GM21786 (cell line): ENCODE results near the gene LRP6.
"Not testable (repeated sequence)": the region's sequence is repeated elsewhere in the genome, so short reads cannot be mapped to it uniquely, and the experiment has no call there.

ENCODE experiments used
- ATAC-seq: cut with Tn5 transposase; IDR thresholded peaks from one replicate; pipeline ENCODE4 v1.9.1; 2021; ENCODE audit not compliant: unreplicated experiment

LRP6 gene

DNA sequence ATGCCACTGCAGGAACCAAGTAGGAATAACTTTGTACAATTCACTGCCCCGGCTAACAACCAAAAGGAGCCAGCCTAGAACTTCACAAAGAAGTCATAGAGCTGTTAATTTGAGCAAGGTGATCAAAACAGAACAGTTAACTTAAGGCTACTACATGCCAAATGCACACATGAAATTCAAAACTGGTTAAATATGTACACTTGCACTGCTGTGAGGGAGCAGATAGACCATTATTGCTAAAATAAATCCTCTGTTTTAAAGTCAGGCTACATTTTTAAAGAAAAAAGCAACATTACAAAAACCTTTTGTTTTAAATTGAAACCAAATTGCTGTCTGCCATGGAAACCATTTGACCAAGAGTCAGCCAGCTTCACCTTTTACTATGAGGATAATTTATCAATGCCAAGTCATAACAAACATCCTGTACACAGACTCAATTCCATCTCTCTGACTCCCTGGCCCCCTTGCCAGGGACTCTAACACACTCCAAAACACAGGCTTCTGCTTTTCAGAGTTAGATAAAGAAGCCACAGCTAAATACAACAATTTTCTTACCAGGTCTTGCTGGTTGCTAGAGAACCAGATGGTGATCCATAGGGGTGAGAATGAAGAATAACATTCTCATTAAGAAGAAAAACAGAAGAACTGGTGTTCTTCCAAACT lies 84.0 kb downstream of the LRP6 start:
- no peak for ATAC-seq

DNA sequence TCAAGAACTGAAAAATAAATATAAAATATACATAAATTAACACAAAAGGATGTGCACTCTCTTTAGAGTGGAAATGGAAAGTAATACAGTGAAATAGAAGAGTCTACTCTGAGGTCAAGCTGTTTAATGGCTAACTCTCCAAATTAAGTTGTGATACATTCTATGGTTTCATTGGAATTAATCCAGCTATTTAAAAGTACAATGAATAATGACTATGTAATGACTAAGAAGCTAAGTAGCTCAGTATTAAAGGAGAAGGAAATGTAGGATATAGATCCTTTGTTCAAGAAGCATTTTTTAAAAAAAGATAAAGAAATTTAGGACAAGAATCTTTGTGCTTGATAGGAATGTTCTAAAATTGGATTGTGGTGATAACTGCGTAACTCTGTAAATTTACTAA lies 85.3 kb downstream of the LRP6 start:
- ATAC-seq: no peak

DNA sequence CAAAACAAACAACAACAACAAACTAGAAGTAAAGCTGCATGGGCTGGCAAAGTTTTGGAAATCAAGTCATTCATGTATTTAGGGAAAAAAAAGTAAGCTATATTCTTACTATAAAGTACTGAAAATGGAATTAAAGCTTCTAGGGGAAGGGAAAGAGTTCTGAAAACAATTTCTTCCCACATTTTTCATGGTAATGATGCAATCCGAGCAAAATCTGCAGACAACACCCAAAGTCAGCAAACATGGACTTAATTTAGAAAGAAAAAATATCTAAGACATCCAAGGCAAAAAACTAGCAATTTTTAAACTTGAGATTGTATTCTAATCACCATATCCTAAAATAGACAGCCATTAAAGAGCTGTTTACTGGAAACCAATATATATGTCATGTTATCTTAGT lies 86.3 kb downstream of the LRP6 start:
- ATAC-seq: no peak

DNA sequence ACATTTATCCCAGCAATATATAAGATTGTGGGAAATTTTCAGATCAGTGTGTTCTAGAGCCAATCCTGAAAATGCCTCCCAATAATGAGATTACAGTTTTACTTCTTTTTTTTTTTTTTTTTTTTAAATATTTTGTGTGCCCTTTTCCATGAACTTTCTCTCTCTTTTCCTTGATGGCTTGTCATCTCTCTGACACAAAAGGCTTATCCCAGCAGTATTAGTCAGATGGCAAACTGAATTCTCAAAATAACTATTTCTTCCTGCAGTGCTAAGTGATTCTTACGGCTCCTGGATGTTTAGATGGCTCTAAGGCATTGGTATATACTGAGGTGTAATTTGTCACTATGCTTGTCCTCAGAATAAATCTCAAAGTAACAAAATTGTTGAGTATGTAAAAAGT lies 86.7 kb downstream of the LRP6 start:
- ATAC-seq: no peak

DNA sequence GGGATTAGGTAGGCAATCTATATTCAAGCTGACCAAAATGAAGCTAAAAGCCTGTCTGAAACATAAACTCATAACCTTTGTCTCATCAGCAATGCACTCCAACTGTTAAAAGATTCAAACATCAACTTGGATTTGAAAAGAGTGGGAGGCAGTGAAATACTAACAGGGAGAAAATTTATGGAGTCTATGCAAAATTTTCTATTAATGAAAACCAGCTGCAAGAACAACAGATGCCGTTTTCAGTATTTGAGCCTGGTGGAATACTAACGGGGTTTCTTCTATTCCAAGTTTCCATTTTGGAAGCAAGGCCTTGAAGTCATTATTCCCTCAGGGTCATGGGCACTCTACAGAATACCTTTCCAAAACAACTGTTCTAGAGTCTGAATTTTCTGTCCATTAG lies 88.3 kb downstream of the LRP6 start:
- no peak for ATAC-seq

DNA sequence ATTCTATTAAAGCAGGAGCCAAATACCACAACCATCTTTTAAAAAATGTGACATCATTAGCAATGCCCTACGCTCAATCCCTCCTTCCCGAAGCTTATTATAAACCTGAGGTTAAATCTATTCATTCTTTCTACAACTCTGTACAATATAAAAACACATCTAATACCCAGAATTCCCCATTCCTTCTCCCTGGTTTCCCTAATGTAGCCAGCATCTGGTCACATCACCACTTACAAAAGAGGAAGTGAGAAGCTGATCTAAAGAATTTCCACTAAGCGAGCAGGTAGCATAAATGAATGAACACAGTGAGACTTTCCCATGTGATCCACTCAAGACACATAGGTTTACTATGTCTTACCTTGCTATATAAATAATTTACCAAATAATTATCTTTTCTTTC lies 90.4 kb downstream of the LRP6 start:
- ATAC-seq: no peak

DNA sequence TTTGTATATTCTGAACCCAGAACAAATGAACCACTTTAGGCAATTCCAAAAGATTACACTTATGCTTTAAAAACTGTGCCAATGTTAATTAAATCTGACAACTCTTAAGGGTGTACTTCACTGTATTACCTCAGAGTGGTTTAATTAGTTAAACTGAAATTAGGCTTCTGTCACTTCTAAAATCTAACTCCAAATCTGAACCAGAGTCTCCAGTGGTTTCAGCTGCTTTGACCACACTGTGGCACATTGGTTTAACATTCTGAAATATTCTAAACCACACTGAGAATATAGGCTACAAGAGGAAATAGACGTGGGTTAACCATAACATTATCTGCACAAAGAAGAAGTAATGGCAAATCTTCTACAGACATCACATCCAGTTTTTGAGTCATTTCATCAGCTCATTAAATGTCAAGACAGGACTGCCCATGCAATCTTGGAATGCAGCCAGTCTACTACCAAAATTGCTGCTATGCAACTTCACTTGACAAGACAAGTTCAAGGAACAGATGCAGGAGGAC lies 94.8 kb downstream of the LRP6 start:
- peak; percentile 80 for ATAC-seq

DNA sequence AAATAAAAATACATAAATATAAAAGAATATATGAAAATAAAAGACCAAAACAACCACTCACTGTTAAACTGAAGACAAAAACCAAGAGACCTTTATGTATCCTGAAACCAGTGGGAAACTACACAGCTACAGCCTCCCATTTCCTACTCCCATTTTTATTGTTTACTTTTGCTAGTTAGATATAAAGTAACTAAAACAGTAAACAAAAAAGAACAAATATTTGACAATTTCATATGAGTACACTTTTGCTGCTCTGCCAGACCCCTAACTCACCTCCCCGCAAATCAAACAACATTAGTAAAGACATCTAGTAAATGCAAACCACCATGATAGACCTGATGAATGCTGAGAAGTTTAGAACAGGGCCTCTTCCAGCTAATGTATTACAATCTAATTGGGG lies 99.0 kb downstream of the LRP6 start:
- ATAC-seq: no peak

DNA sequence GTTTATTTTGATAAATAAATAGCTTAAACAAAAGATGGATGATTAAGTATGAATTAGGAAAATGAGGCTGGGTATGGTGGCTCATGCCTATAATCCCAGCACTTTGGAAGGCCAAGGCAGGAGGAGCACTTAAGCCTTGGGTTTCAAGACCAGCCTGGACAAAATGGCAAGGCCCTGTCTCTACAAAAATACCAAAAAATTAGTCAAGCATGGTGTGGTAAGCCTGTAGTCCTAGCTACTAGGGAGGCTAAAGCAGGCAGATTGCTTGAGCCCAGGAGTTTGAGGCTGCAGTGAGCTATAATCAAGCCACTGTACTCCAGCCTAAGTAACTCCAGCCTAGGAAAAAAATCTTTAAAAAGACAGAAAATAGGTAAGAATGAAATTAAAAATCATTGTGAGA lies 100.1 kb downstream of the LRP6 start:
- no peak for ATAC-seq

DNA sequence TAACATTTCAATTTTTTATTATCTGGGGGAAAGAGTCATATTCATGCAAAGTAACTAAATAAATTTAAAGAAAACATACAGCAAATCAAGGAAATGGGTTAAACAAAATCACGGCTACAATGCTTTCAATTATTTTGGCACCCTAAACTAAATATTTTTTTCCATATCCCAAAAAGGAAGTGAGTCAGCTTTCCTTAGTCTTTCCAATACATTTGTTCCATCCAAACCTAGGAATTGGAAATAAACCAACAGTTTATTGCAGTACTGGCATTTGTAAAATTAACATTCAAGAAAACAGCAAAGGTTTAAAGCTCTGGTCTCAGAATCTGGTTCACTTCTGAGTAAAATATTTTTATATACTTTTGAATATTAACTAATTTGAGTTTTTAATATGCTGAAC lies 106.9 kb downstream of the LRP6 start:
- ATAC-seq: no peak

DNA sequence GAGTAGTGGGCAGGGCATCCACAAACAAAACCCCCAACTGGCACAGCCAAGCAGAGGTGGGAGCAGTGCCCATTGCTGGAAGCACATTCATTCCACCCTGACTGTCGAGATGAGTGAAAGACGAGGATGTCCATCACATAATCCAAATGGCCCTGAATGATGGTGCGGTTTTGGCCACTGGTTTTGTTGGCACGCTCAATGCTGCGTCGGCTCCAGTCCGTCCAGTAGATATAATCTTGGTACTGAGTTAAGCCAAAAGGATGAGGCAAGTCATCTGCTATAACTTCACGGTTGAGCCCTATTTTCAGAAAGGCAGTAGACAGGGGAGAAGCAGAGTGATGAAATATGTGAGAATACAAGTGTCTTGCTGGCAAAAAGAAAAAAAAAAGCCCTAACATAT lies 108.0 kb downstream of the LRP6 start:
- no peak for ATAC-seq

DNA sequence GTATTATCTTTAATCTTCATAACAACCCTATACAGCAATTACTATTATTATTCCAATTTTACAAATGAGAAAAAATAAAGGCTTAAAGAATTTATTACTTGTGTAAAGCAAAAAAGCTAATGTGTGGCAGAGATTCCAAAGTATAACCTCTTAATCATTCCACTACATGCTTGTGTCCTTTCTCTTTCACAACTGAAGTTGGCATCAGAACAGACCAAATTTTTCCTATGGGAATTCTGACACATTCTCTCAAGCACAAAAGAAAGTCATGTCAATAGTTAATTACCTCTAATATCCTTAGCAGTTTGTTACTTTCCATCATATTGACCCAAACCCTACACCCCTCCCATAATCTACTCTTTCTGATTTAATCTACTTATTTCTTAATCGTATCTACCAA lies 109.4 kb downstream of the LRP6 start:
- no peak for ATAC-seq

DNA sequence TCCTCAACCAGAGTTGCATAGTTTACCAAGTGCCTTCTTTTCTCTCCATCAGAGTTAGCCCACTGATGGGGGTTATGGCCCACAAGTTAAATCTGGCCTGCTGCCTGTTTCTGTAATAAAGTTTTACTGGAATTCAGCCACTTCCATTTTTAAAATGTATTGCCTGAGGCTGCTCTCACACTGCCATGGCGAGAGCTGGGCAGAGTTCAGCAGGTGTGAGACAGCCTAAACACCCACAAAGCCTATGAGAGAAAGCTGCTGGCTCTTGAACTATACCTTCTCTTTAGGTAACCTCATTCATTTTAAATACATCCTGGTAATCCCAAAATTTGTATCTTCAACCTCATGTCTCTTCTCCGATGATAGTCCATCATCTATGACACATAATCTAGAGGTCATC lies 110.0 kb downstream of the LRP6 start:
- no peak for ATAC-seq

DNA sequence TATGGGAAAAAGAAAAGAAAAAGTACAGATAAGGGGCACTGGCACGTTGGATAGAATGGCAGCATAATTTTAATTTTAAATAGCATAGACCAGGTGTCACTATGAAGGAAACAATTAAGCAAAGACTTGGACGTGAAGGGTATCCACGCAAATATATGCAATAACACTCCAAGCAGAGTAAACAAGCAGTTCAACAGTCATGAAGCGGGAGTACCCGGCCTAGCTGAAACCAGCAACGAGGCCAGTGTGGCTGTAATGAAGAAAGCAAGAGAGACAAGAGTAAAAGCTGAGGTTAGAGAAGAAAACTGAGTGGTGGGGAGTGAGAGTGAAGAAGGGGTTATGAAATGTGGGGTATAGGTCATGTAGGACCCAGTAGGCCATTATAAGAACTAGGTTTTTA lies 110.7 kb downstream of the LRP6 start:
- ATAC-seq: no peak

DNA sequence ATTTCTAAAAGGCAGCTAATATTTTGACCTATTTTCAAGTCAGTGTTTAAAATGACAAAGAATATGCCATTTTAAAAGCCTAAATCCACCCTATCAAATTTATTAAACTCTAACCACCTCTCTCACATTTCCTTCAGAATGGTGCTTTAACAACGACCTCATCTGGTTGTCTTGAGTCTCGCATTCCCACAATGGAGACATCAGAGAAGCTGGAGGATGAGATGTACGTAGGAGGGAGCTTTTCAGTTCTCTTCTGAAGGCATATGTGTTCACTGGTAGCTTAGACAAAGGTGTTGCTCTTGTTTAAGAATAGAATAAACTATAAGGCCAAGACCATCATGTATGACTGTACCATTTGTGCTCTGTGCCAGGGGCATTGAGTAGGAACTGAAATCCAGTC lies 113.2 kb downstream of the LRP6 start:
- ATAC-seq: no peak

DNA sequence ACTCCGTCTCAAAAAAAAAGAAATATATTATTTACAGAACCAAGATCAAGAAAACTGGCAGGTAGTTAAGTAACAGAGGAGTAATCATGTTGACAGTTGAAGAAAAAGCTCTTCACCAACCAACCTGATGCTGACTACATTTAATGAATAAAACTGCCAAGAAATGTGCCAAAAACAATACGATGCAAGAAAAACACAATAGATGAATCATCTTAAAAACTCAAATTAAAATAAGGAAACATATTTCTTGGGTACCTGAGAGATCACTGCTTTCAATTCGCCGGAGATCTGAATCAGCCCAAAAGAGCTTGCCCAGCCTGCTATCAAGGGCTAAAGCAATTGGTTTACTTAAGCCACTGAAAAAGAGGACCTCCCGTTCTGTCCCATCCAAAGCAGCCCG lies 119.7 kb downstream of the LRP6 start:
- ATAC-seq: no peak

DNA sequence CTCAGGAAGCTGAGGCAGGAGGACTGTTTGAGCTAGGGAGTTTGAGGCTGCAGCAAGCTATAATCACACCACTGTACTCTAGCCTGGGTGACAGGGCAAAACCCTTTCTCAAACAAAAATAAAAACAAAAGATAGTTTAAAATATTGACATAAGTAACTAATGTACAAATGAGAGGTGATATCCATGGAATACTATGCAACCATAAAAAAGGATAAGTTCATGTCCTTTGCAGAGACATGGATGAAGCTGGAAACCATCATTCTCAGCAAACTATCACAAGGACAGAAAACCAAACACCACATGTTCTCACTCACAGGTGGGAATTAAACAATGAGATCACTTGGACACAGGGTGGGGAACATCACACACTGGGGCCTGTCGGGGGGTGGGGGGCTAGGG lies 122.3 kb downstream of the LRP6 start:
- not testable (repeated sequence) for ATAC-seq

DNA sequence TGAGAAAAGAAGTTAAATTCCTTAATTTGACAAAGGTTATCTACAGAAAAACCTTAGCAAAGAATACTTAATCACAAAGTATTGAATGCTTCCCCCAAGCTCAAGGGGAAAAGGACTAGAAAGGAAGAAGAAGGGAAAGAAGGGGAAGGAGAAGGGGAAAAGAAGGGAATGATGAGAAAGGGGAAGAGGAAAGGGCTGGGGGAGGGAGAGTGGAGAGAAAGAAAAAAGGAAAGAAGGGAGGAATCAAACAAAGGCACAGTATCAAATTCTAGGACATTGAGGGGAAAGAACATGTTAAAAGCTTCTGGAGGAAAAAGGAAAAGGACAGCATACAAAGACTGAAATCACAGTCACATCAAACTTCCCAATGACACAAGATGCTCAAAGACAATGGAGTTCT lies 125.8 kb downstream of the LRP6 start:
- ATAC-seq: no peak

DNA sequence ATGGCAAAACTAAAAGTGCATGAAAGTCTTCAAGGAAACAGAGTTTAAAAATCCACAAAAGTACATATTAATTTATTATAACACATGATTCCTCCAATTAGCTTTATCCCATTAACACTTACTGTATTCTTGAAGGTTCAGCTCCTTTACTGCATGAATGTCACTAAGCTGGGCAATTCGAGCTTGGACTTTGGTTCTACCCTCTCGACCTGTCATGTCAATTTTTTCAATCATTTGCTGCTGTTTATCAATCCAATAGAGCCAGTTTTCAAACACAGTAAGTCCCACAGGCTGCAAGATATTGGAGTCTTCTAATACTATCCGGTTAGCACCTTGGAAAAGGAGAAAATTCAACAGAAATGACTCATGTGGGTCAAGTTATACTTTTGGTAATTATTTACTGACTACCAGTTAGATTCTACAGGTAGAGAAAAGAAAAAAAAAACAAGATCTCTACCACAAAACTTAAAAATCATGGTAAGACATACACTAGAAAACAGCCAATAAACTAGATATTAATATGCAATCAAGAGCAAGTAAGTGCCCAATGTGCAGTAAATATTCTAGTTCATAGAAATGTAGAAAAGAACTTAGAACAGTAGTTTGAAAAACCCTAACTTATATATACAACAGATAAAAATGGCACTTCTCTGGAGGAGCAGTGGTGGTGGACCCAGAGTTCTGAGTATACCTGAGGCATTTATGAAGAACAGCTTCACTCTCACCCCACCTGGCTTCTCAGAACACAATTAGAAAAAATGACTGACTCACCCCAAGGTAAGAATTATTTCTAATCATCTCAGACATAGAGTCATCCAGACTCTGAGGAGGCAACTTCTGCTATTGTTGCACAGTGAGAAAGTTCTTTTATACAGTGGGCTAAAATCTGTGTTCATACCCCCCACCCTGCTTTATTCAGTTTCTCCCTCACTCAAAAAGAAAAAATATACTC lies 128.4 kb downstream of the LRP6 start:
- ATAC-seq: no peak

DNA sequence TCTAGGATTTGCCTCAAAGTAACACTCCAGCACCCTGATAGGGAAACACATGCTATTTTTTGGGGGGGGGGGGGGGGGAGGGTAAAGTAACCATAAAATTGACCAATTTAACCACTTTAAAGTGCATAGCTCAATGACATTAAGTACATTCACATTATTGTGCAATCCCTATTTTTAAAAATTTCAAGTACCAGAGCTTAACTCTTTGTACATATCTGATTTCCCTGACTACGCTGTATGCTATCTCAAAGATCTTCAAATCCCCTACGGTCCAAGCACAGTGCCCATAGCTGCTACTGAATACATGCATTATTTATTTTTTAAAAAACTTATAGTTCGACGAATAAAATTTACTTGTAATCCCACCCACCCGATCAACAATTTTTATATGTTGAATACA lies 133.1 kb downstream of the LRP6 start:
- no peak for ATAC-seq

DNA sequence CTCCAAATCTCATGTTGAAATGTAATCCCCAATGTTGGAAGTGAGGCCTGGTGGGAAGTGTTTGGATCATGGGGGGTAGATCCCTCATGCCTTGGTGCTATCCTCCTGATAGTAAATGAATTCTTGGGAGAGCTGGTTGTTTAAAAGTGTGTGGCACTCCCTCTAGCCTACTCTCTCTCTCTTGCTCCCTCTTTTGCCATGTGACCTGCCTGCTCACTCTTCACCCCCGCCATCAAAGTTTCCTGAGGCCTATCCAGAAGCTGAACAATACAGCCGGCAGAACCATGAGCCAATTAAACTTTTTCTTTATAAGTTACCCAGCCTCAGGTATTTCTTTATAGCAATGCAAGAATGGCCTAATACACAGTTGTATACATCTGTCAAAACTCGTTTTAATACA lies 133.6 kb downstream of the LRP6 start:
- no peak for ATAC-seq

DNA sequence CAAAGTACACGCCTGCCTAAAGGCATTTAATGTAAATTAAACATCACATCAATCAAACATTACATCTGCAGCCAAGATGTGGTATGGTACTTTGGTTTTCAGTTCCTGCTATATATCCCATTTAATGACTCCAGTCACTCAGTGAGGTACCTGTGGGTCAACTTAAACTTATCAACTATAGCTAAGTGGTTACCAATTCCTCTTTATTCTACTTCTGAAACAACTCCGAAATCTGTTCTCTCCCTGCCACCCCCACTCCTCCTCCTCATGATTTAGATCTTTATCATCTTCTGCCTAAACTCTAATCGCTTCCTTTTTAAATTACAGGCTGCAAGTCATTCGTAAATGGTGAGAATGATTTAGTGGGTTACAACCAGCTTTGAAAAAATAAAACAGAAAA lies 138.2 kb downstream of the LRP6 start:
- ATAC-seq: no peak
